Kidney epithelial cell (primary cell): ENCODE data around the gene CCNQ. TPM values are rescaled to one million over a fixed set of nuclear protein-coding genes. Genes with fewer than 3 reads are reported as not detected.

ENCODE experiments used
- DNase-seq: peaks from one replicate; pipeline ENCODE4 v3.0.0-alpha.2; 2010; ENCODE audit warnings: low read depth
- H3K27me3 ChIP-seq: 2 replicates; pipeline ENCODE4 v1.6.0; 2011; ENCODE audit warnings: low read length; ENCODE audit not compliant: control insufficient read depth, insufficient read depth
- H3K36me3 ChIP-seq: 2 replicates; pipeline ENCODE4 v1.5.1; 2011; ENCODE audit warnings: low read length; ENCODE audit not compliant: control insufficient read depth, insufficient read depth
- H3K4me3 ChIP-seq: 2 replicates; pipeline ENCODE4 v1.5.1; 2011; ENCODE audit warnings: low read depth, mild to moderate bottlenecking, control low read depth, low read length
- CTCF ChIP-seq: IDR thresholded peaks from 2 replicates; pipeline ENCODE4 v1.5.1; 2011; ENCODE audit warnings: mild to moderate bottlenecking, moderate library complexity, low read length, control low read depth, inconsistent platforms; ENCODE audit not compliant: insufficient read depth, poor library complexity, severe bottlenecking
- total RNA-seq: library from RNA; depleted of rRNA; stranded (reverse); fragments of >200 nt; gene quantifications from 2 replicates; pipeline ENCODE4 v1.2.3, GENCODE V29; 2015

The CCNQ gene
- total RNA-seq, 1 donor from 2014 or later, result 29.3 TPM

GRCh38 chrX:153640736-153641575 lies 42.0 kb upstream of the CCNQ start:
- no peak overlapping the region for H3K4me3 ChIP-seq
- H3K27me3 ChIP-seq, result peaks cover 59% of the 10 kb centered on the region
- no peak for TF ChIP-seq CTCF

GRCh38 chrX:153640045-153640686 lies 41.2 kb upstream of the CCNQ start:
- no peaks in the 10 kb centered on the region for H3K36me3 ChIP-seq
- H3K27me3 ChIP-seq, result peaks cover 55% of the 10 kb centered on the region
- no peak overlapping the region for H3K4me3 ChIP-seq
- TF ChIP-seq CTCF, result no peak
- DNase-seq, result no peak

More at GRCh38 chrX:153640736-153641575, 42.0 kb upstream of the CCNQ start:
- no peaks in the 10 kb centered on the region for H3K36me3 ChIP-seq
- no peak for DNase-seq

GRCh38 chrX:153639177-153640044 lies 40.5 kb upstream of the CCNQ start:
- no peaks in the 10 kb centered on the region for H3K36me3 ChIP-seq
- TF ChIP-seq CTCF, result no peak
- no peak for DNase-seq
- H3K4me3 ChIP-seq, result no peak overlapping the region
- peaks cover 48% of the 10 kb centered on the region for H3K27me3 ChIP-seq

GRCh38 chrX:153638436-153639176 lies 39.7 kb upstream of the CCNQ start:
- no peak for TF ChIP-seq CTCF
- DNase-seq, result no peak
- Histone ChIP-seq H3K4me3 (no peak overlapping the region), H3K36me3 (no peaks in the 10 kb centered on the region), H3K27me3 (peaks cover 43% of the 10 kb centered on the region)

- TF ChIP-seq CTCF, result no peak
- DNase-seq, result no peak
- Histone ChIP-seq H3K36me3 (no peaks in the 10 kb centered on the region), H3K27me3 (peaks cover 37% of the 10 kb centered on the region), H3K4me3 (no peak overlapping the region)
Observed at GRCh38 chrX:153638041-153638371, 39.1 kb upstream of the CCNQ start.
